SK-N-SH treated with all-trans-retinoic acid at 6 μM for 48 hours (cell line): ENCODE measurements around the gene MREG.

ENCODE experiments used
- ESRRG ChIP-seq: fragments of 250-450 bp; sonication (Bioruptor Pico); IDR thresholded peaks from 2 replicates; pipeline ENCODE4 v1.6.1; 2021; ENCODE audit warnings: mild to moderate bottlenecking
- POU6F1 ChIP-seq: fragments of 250-450 bp; sonication (Bioruptor Pico); IDR thresholded peaks from 2 replicates; pipeline ENCODE4 v1.8.0; 2021; ENCODE audit warnings: low read depth, mild to moderate bottlenecking, moderate library complexity, borderline replicate concordance

GRCh38 chr2:215906458-215906857 lies 106.9 kb downstream of the MREG start:
- TF ChIP-seq POU6F1 (no peak), ESRRG (no peak)
